ENCODE measurements around the gene HHIPL2.

Gene HHIPL2

DNA sequence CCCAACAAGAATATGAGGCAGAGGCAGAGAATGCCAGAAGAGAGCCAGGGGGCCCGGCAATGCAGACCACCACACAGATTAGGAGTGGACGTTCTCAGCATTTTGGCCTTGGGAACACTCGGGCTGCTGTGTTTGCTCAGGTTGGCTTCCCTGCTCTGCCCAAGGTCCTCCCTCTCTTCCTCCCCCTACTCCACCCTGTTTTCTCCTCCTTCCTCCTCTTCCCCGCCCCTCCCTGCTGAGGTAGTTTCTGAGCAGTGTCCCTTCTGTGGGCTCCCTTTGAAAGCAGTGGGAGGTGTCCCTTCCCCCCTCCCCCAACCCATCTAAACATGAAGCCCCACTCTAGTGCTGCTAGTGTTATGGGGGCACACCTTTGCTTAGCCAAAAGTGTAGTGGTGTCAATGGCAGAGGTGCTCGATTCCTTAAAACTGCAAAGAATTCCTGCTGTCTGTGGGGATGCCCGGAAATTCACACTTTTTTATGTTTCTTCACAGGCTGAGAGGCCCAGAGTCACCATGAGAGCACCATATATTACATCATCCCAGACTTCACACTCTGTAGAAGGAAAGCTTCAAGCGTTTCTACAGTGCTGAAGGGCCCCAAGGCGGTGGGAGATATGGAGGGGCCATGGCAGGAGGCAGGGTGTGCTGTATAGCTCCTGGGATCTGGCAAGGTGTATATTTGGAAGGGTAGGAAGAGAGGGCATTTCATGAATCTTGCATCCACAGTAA is at the start of gene HHIPL2:
Gene HHIPL2, minus strand, starts transcription at position 161 of the 728 bp plus-strand sequence. Its CDS starts 60 bp downstream, at position 101.
- no peak for DNase-seq (ENCODE audit: low read depth)

- DNase-seq (ENCODE audit: low read depth), result no peak
Measured at GRCh38 chr1:222596696-222597095, 48.8 kb upstream of the HHIPL2 start.

DNA sequence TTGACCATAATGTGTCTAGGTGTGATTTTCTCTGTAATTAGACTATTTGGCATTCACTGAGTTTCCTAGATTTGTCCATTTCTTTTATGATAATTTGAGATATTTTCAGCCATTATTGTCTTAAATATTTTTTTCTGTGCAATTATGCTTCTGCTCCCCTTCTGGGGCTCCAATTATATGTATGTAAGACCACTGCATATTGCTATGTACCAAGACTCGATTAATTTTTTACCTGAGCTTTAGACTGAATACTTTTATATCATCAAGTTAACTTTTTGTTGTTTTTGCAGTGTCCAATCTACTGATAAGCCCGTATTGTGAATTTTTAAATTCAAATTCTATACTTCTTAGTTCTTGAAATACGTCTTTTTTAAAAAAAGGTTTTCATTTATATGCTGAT is 46.9 kb upstream of the HHIPL2 start:
- no peak for DNase-seq (ENCODE audit: low read depth)

DNA sequence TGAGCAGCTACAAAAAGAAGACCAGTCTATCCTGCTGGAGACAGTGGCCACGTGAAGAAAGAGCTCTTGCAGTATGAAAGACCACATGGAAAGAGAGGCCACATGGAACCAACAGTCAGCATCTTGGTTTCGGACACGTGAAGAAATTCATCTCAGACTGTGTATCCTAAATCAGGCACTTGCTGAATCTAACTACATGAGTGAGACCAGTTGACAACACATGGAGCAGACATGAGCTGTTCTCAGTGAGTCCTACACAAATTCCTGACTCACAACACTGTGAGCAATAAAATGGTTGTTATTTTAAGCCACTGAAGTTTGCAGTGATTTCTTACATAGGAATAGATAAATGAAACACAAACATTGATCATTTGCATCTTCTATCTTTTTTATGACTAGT is 44.3 kb upstream of the HHIPL2 start:
- no peak for DNase-seq (ENCODE audit: low read depth)

- peak; percentile 80 for DNase-seq (ENCODE audit: low read depth)
Measured at GRCh38 chr1:222589462-222590302, 41.8 kb upstream of the HHIPL2 start, which contains the start of gene TAF1A. Gene TAF1A, minus strand, starts transcription at chr1:222589933.

DNA sequence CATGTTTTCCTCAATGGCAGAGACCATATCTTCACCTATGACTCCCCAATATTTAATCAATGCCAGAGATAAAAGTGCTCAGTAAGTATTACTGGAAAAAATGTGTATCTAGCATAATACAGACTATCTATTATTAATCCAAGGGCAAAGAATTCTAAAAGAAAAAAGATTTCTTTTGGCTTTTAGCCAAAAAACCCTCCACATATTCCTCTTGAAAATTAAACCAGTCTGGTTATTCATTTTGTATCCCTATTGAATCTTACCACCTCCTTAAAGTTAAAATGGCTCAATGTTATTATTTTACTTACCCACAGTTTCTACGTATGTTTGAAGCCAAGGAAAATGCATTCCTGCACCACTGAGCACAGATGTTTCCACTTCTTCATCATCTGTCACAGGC is 40.2 kb upstream of the HHIPL2 start:
- no peak for DNase-seq (ENCODE audit: low read depth)

- no peak for DNase-seq (ENCODE audit: low read depth)
Measured at GRCh38 chr1:222586842-222587241, 38.9 kb upstream of the HHIPL2 start.

- DNase-seq (ENCODE audit: low read depth), result no peak
Measured at GRCh38 chr1:222583079-222583478, 35.2 kb upstream of the HHIPL2 start.

DNA sequence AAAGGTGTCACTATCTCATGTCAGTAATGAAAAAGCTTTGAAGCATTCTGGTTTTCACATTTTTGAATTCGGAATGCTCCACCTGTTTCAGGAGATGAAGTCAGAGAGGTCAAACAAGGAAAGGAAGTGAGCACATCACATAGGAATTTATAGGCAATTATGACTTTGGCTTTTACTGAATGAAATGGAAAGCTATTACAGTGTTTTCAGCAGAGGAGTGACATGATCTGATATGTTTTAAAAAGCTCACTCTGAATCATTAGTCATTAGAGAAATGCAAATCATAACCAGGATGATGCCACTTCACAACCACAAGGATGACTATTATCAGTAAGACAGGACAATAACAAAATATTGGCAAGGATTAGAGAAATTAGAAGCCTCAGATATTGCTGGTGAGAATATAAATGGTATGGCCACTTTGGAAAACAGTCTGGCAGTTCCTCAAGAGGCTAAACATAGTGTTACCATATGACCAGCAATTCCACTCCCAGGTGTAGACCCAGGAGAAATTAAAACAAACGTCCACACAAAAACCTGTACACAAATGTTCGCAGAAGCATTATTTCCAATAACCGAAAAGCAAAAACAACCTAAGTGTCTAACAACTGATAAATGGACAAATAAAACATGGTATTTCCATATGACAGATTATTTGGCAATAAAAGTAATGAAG is 34.3 kb upstream of the HHIPL2 start:
- DNase-seq (ENCODE audit: low read depth), result no peak

- no peak for DNase-seq (ENCODE audit: low read depth)
Measured at GRCh38 chr1:222579316-222579715, 31.4 kb upstream of the HHIPL2 start.

DNA sequence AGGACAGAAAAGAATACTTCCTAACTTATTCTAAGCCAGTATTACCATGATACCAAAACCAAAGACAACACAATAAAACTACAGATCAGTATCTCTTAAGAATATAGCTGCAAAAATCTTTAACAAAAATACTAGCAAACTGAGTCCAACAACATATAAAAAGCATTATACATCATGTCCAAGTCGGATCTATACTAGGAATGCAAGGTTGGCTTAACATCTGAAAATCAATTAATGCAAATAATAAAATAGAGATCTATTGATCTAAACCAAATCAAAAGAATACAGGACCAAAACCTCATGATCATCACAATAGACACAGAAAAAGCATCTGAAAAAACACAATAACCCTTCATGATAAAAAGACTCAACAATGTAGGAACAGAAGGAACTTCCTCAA is 22.9 kb upstream of the HHIPL2 start:
- DNase-seq (ENCODE audit: low read depth), result no peak

GRCh38 chr1:222561656-222562055 is 13.8 kb upstream of the HHIPL2 start:
- DNase-seq (ENCODE audit: low read depth), result no peak

GRCh38 chr1:222557574-222557973 is 9.7 kb upstream of the HHIPL2 start:
- DNase-seq (ENCODE audit: low read depth), result no peak

DNA sequence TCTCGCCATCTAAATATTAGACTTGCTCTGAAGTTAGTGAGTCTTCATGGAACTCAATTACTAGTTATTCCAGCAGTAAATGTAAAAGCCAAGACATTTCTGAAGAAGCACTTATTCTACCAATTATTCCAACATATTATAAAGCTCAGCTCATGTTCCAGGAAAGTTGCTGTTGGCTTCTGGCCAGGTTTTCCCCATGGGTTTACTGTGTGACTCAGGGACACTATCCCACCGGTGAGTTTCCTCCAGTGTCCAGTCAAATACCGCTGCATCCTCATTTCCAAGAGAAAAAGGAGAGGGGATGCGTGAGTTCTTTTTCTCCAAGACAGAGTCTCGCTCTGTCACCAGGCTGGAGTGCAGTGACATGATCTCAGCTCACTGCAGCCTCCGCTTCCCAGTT is 9.2 kb upstream of the HHIPL2 start:
- DNase-seq (ENCODE audit: low read depth), result no peak

- no peak for DNase-seq (ENCODE audit: low read depth)
Measured at GRCh38 chr1:222555992-222556615, 8.2 kb upstream of the HHIPL2 start.

GRCh38 chr1:222554177-222554576 is 6.3 kb upstream of the HHIPL2 start:
- DNase-seq (ENCODE audit: low read depth), result no peak

GRCh38 chr1:222552882-222553281 is 5.0 kb upstream of the HHIPL2 start:
- no peak for DNase-seq (ENCODE audit: low read depth)

DNA sequence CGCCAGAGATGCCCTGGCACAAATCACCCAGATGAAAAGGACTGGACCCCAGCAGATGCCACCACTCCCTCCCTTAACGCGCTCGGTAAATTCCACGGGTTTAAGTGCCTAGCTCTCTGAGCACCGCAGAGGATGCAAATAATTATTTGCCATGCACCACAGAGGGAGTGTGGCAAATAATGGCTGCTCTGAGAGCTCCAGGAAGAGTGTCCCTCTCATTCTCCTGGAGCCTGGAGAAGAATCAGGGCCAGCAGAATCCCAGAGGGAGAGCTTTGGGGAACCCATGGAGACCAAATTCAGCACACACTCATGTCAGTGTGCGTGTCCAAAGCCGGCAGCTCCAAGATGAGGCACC is 667 bp downstream of the HHIPL2 start:
- DNase-seq (ENCODE audit: low read depth), result no peak

- DNase-seq (ENCODE audit: low read depth), result no peak
Measured at GRCh38 chr1:222546548-222547259, 1.2 kb downstream of the HHIPL2 start.

GRCh38 chr1:222546091-222546490 is 1.8 kb downstream of the HHIPL2 start:
- no peak for DNase-seq (ENCODE audit: low read depth)

DNA sequence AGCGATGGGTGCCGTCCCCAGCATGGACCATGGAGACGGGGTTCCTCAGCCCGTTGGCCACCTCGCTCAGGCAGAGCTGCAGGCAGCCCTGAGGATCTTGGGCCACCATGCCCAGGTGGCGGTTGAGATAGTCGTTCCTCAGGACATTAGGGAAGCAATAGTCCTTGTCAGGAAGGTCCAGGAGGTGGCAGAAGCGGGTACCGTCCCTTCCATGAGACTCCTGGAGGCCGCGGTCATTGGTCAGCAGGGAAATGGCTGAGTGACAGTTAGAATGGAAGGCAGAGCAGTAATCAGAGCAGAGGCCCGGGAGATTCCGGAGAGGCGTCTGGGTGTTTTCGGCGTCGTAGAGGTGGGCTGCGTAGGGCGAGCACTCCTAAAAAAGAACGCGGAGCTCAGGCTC is 4.1 kb downstream of the HHIPL2 start:
- no peak for DNase-seq (ENCODE audit: low read depth)

DNA sequence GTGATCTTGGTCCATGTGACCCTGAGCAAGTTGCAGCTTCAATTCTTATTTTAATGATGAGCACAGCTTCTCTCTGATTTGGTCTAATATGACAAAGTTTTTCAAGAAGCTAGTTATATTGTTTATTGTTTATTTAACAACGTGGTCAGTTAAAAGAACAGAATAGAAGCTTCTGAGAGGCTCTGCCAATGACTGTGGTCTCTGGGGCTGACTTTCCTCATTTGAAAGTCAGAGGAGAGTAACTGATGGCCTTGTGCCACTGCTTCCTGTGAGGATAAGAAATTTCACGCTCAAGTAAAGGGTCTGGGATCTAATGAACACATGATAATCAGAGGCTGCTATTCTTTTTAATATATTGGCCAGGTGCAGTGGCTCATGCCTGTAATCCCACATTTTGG is 7.3 kb downstream of the HHIPL2 start:
- DNase-seq (ENCODE audit: low read depth), result no peak

Data from stimulated activated CD4-positive, alpha-beta T cell treated with anti-CD3 and anti-CD28 coated beads, Interleukin-2, amount 100 ng/mL, for 4 hours (primary cell).